GM12891 (cell line): Measurements from ENCODE around the gene SDF4.

Source experiments
- POLR2A ChIP-seq: IDR thresholded peaks from 2 replicates; pipeline ENCODE4 v1.6.1; 2011; ENCODE audit warnings: low read depth, low read length, control low read depth
- POLR2AphosphoS5 ChIP-seq: IDR thresholded peaks from 2 replicates; pipeline ENCODE4 v1.6.1; 2011; ENCODE audit warnings: low read depth, low read length, control low read depth

- TF ChIP-seq POLR2AphosphoS5 (no peak), POLR2A (no peak)
These were observed 23.3 kb upstream of the SDF4 start for GRCh38 chr1:1255078-1255477.
